Stimulated activated effector memory CD8-positive, alpha-beta T cell treated with anti-CD3 and anti-CD28 coated beads, Interleukin-12 subunit alpha, Interleukin-12 subunit beta, amount 100 ng/mL, for 72 hours (primary cell): Measurements from ENCODE around the gene HNMT.

Experiments
- ATAC-seq: fragments of 150-1000 bp; cut with Tn5 transposase; 2 replicates; pipeline ENCODE4 v1.10.0; 2021
- DNase-seq, 2 donors: peaks; one replicate each; pipeline ENCODE4 v3.0.0; 2021 to 2022; ENCODE audit warnings: low spot score in 2 of 2
- H3K27ac Mint-ChIP-seq: one replicate; pipeline ENCODE4 v1.8.0; 2022; ENCODE audit warnings: mild to moderate bottlenecking, mixed read lengths
- H3K36me3 Mint-ChIP-seq: one replicate; pipeline ENCODE4 v1.8.0; 2022; ENCODE audit warnings: mild to moderate bottlenecking, mixed read lengths
- H3K4me1 Mint-ChIP-seq: one replicate; pipeline ENCODE4 v1.8.0; 2022; ENCODE audit warnings: mixed read lengths
- H3K4me3 Mint-ChIP-seq: one replicate; pipeline ENCODE4 v1.8.0; 2022; ENCODE audit warnings: mild to moderate bottlenecking, mixed read lengths
- H3K9me3 Mint-ChIP-seq: one replicate; pipeline ENCODE4 v1.8.0; 2022; ENCODE audit warnings: mixed read lengths

HNMT gene

GRCh38 chr2:137942037-137942832, 22.0 kb upstream of the HNMT start:
- H3K9me3 Mint-ChIP-seq, result no peaks in the 10 kb centered on the region
- ATAC-seq (no peak), DNase-seq (no peak)
- H3K27ac Mint-ChIP-seq, result no peak overlapping the region
- H3K4me1 Mint-ChIP-seq, result no peaks in the 10 kb centered on the region
- H3K36me3 Mint-ChIP-seq, result no peaks in the 10 kb centered on the region
- H3K4me3 Mint-ChIP-seq, result no peak overlapping the region

DNA sequence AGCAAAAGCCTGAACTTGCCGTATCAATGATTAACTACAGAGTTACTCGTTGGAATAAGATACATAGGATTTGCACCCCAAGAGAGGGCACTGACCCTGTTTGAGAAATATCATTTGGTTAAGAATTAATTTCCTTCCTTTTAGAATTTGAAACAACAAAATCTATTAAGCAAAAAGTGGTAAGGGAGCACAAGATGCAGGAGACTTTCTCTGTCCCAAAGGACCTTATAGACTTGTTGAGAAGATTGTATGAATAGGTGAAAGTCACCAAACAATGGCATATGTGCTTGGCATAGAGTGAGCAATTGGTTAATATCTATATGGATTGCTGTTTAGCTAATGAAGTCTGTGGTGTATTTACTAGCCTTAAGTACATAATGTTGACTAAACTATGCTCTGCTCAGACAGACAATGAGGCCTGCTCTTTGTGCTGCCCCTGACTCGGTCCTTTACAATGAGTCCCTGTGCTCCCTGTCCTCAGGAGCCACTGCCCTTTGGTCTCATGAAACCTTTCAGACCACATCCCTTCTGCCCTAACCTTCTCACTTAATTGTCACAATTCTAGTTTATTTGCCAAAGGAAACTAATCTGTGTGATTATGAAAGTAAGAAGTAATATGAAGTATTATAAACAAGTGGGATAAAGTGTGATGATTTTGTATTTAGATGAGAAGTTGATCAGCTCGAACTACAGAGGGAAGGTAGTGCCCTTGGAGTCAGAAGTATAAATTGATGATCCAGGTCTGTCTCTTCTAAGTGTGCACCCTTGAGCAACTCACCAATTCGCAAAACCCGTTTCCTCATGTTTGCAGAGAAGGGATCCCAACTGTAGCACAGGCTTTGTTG, 21.2 kb upstream of the HNMT start:
- ATAC-seq, result no peak
- Mint-ChIP-seq H3K36me3 (no peaks in the 10 kb centered on the region), H3K27ac (no peak overlapping the region), H3K9me3 (no peaks in the 10 kb centered on the region), H3K4me1 (no peaks in the 10 kb centered on the region), H3K4me3 (no peak overlapping the region)
- no peak for DNase-seq

DNA sequence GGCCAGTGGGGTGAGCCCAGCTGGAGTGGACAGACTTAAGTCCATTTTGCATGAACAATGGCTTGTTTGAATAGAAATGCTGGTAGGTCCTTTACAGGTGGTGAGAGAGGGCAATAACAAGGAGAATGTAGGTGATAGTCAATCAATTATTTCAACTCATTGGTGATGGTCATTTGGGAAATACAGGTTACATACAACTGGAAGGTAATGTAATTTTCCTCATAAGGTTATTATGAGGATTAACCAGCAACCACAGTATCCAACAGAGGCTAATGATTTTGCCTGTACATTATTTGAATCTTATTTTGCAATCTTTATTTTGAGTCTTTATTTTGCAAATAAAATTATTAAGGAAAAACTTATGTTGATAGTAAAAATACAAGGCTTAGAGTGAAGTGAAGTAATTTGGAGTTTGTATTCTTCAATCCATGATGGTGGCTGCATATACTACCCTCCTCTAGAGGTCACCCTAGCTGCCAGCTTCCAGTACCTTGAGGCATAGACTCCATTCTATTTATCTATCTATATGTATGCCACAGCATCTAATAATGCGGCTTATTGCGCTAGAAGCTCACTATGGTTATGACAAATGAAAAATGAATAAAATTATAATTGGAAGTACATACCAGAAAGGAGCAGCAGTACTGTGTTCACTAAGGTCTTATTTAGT, 20.5 kb upstream of the HNMT start:
- DNase-seq (no peak), ATAC-seq (no peak)
- Mint-ChIP-seq H3K9me3 (no peaks in the 10 kb centered on the region), H3K4me1 (no peaks in the 10 kb centered on the region), H3K27ac (no peak overlapping the region), H3K36me3 (no peaks in the 10 kb centered on the region), H3K4me3 (no peak overlapping the region)

- ATAC-seq, result no peak
- Mint-ChIP-seq H3K36me3 (no peaks in the 10 kb centered on the region), H3K4me3 (no peak overlapping the region), H3K4me1 (no peaks in the 10 kb centered on the region), H3K9me3 (no peaks in the 10 kb centered on the region), H3K27ac (no peak overlapping the region)
- no peak for DNase-seq
Observed at GRCh38 chr2:137944714-137945113, 19.6 kb upstream of the HNMT start.

GRCh38 chr2:137945229-137945628, 19.0 kb upstream of the HNMT start:
- H3K4me3 Mint-ChIP-seq, result no peak overlapping the region
- H3K9me3 Mint-ChIP-seq, result no peaks in the 10 kb centered on the region
- no peak for ATAC-seq
- no peak overlapping the region for H3K27ac Mint-ChIP-seq
- no peaks in the 10 kb centered on the region for H3K4me1 Mint-ChIP-seq
- no peak for DNase-seq
- no peaks in the 10 kb centered on the region for H3K36me3 Mint-ChIP-seq

DNA sequence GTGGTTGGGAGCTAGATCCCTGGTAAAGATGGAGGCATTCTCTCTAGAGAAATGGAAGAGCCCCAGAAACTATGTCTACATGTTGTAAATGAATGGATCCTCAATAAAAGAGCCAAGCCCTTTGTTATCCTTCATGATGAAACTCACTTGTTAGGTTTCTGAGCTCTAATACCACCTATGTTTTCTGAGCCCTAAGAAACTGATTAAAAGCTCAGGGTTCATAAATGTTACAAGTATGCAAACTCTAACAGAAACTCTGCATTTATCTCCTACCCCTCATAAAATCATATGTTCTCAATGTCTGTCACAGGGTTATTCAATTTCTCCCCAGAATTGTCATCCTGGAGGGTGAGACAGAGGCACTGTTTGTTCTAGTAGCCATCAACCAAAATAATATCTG, 18.0 kb upstream of the HNMT start:
- DNase-seq (no peak), ATAC-seq (no peak)
- H3K9me3 Mint-ChIP-seq, result no peaks in the 10 kb centered on the region
- no peaks in the 10 kb centered on the region for H3K4me1 Mint-ChIP-seq
- H3K4me3 Mint-ChIP-seq, result no peak overlapping the region
- no peak overlapping the region for H3K27ac Mint-ChIP-seq
- no peaks in the 10 kb centered on the region for H3K36me3 Mint-ChIP-seq

GRCh38 chr2:137947032-137947727, 17.1 kb upstream of the HNMT start:
- H3K4me1 Mint-ChIP-seq, result no peaks in the 10 kb centered on the region
- no peaks in the 10 kb centered on the region for H3K36me3 Mint-ChIP-seq
- H3K4me3 Mint-ChIP-seq, result no peak overlapping the region
- H3K27ac Mint-ChIP-seq, result no peak overlapping the region
- DNase-seq (no peak), ATAC-seq (no peak)
- H3K9me3 Mint-ChIP-seq, result no peaks in the 10 kb centered on the region

GRCh38 chr2:137947728-137948336, 16.4 kb upstream of the HNMT start:
- H3K27ac Mint-ChIP-seq, result no peak overlapping the region
- H3K4me1 Mint-ChIP-seq, result no peaks in the 10 kb centered on the region
- DNase-seq (no peak), ATAC-seq (no peak)
- no peaks in the 10 kb centered on the region for H3K36me3 Mint-ChIP-seq
- H3K9me3 Mint-ChIP-seq, result no peaks in the 10 kb centered on the region
- H3K4me3 Mint-ChIP-seq, result no peak overlapping the region

DNA sequence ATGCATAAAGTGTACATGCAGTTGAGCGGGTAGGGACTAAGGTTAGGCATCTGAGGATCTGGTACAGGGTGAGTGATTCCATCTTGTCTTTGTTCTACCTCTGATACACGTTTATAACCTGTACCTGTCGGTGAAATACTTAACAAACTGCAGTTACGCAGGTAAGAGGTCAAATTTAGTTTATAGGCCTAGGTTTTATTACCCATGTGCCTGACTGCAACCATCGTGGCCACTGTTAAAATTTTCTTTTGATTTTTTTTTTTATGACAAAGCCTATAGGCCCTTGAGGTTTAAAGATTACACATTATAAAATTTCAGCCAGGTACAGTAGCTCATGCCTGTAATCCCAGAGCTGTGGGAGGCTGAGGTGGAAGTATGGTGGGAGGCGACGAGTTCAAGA, 15.4 kb upstream of the HNMT start:
- H3K4me3 Mint-ChIP-seq, result no peak overlapping the region
- ATAC-seq (no peak), DNase-seq (no peak)
- H3K27ac Mint-ChIP-seq, result no peak overlapping the region
- no peaks in the 10 kb centered on the region for H3K9me3 Mint-ChIP-seq
- H3K36me3 Mint-ChIP-seq, result no peaks in the 10 kb centered on the region
- no peaks in the 10 kb centered on the region for H3K4me1 Mint-ChIP-seq

GRCh38 chr2:137950238-137950637, 14.0 kb upstream of the HNMT start:
- H3K4me3 Mint-ChIP-seq, result no peak overlapping the region
- H3K9me3 Mint-ChIP-seq, result no peaks in the 10 kb centered on the region
- no peaks in the 10 kb centered on the region for H3K36me3 Mint-ChIP-seq
- no peaks in the 10 kb centered on the region for H3K4me1 Mint-ChIP-seq
- DNase-seq (no peak), ATAC-seq (no peak)
- H3K27ac Mint-ChIP-seq, result no peak overlapping the region

GRCh38 chr2:137951586-137951985, 12.7 kb upstream of the HNMT start:
- no peak for ATAC-seq
- Mint-ChIP-seq H3K27ac (no peak overlapping the region), H3K4me1 (no peaks in the 10 kb centered on the region), H3K4me3 (no peak overlapping the region), H3K36me3 (no peaks in the 10 kb centered on the region), H3K9me3 (no peaks in the 10 kb centered on the region)
- no peak for DNase-seq

DNA sequence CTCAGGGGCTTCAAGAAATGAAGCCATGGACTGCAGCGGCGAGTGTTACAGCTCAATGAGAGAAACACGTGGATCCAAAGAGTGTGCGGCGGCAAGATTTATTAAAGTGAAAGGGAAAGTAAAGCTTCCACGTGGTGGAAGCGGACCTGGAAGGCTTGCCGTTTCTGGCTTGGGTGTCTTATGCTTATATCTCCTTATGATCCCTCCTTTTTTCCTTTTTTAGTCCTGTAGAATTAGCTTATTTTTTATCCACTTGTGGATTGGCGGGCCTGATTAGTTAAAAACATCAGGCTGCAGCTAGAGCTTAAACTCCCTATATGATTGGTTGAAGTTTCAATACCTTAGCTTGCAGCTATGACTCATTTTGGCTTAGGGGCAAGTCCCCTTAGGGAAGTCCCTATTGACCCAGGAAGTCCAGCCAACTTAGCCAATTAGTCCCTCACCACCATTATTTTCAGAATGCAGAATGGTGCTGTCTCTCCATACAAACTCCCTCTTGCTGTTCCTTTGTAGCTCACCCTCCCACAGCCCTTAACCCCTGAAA, 11.6 kb upstream of the HNMT start:
- peaks cover 3% of the 10 kb centered on the region for H3K9me3 Mint-ChIP-seq
- ATAC-seq (peak; percentile 26), DNase-seq (no peak)
- no peaks in the 10 kb centered on the region for H3K4me1 Mint-ChIP-seq
- H3K36me3 Mint-ChIP-seq, result no peaks in the 10 kb centered on the region
- H3K4me3 Mint-ChIP-seq, result peak overlapping the region; percentile 23
- H3K27ac Mint-ChIP-seq, result peak overlapping the region; percentile 40

GRCh38 chr2:137955536-137955935, 8.7 kb upstream of the HNMT start:
- no peaks in the 10 kb centered on the region for H3K36me3 Mint-ChIP-seq
- no peak overlapping the region for H3K4me3 Mint-ChIP-seq
- H3K9me3 Mint-ChIP-seq, result peaks cover 8% of the 10 kb centered on the region
- no peak overlapping the region for H3K27ac Mint-ChIP-seq
- no peaks in the 10 kb centered on the region for H3K4me1 Mint-ChIP-seq
- DNase-seq, result no peak
- no peak for ATAC-seq

- Mint-ChIP-seq H3K4me1 (no peaks in the 10 kb centered on the region), H3K4me3 (no peak overlapping the region), H3K36me3 (no peaks in the 10 kb centered on the region), H3K9me3 (peaks cover 11% of the 10 kb centered on the region), H3K27ac (no peak overlapping the region)
- no peak for ATAC-seq
- no peak for DNase-seq
Observed at GRCh38 chr2:137957033-137957432, 7.2 kb upstream of the HNMT start.

DNA sequence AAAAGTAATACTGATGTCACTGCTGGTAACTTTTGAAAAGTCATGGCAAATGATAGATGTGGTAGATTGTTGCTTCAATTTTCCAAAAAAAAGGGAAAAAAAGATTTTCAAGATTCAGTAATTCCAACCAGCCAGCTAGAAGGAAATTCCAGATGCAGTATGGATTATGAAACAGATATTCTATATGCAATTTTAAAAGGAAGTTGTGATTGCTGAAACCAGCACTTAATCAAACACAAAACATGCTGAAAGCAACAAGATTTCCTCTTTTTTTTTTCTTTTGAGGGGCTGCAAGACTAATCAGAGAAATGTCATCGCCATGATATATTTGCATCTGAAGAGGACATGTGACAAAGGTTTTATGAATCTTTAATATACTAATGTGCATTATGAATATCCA, 5.1 kb upstream of the HNMT start:
- Mint-ChIP-seq H3K36me3 (no peaks in the 10 kb centered on the region), H3K27ac (no peak overlapping the region), H3K4me1 (no peaks in the 10 kb centered on the region), H3K9me3 (peaks cover 11% of the 10 kb centered on the region), H3K4me3 (no peak overlapping the region)
- ATAC-seq (no peak), DNase-seq (no peak)
